ENCODE data around the gene TLCD5.

Gene TLCD5

GRCh38 chr11:120324932-120325810, at the start of gene TLCD5:
Gene TLCD5, plus strand, starts transcription at chr11:120325299. Its CDS starts 2,143 bp downstream, at chr11:120327442.
- Histone ChIP-seq H3K27me3 (peaks cover 92% of the 10 kb centered on the region), H3K4me1 (ENCODE audit: control insufficient read depth in 1 of 2, insufficient read depth in 1 of 2, low read depth in 1 of 2, low read length in 1 of 2) (peaks cover 0 to 4% of the 10 kb centered on the region in 2 experiments), H3K27ac (no peak within 1 kb of the TSS), H3K4me3 (ENCODE audit: low read depth in 1 of 2, low read length in 1 of 2) (no peak within 1 kb of the TSS), H3K36me3 (no peaks in the 10 kb centered on the region), H3K9me3 (no peaks in the 10 kb centered on the region)
- TF ChIP-seq, protein P1, sequence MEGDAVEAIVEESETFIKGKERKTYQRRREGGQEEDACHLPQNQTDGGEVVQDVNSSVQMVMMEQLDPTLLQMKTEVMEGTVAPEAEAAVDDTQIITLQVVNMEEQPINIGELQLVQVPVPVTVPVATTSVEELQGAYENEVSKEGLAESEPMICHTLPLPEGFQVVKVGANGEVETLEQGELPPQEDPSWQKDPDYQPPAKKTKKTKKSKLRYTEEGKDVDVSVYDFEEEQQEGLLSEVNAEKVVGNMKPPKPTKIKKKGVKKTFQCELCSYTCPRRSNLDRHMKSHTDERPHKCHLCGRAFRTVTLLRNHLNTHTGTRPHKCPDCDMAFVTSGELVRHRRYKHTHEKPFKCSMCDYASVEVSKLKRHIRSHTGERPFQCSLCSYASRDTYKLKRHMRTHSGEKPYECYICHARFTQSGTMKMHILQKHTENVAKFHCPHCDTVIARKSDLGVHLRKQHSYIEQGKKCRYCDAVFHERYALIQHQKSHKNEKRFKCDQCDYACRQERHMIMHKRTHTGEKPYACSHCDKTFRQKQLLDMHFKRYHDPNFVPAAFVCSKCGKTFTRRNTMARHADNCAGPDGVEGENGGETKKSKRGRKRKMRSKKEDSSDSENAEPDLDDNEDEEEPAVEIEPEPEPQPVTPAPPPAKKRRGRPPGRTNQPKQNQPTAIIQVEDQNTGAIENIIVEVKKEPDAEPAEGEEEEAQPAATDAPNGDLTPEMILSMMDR (IDR thresholded peaks at IDR 0.05): no peak

- H3K27me3 ChIP-seq: peaks cover 39% of the 10 kb centered on the region
- TF ChIP-seq, protein P1 (IDR thresholded peaks at IDR 0.05): no peak
- no peaks in the 10 kb centered on the region for H3K9me3 ChIP-seq
- no peaks in the 10 kb centered on the region for H3K36me3 ChIP-seq
- H3K4me1 ChIP-seq (ENCODE audit: control insufficient read depth in 1 of 2, insufficient read depth in 1 of 2, low read depth in 1 of 2, low read length in 1 of 2): no peaks in the 10 kb centered on the region
- no peak overlapping the region for H3K27ac ChIP-seq
- no peak overlapping the region for H3K4me3 ChIP-seq (ENCODE audit: low read depth in 1 of 2, low read length in 1 of 2)
Observed at GRCh38 chr11:120279502-120279901, 45.6 kb upstream of the TLCD5 start.

DNA sequence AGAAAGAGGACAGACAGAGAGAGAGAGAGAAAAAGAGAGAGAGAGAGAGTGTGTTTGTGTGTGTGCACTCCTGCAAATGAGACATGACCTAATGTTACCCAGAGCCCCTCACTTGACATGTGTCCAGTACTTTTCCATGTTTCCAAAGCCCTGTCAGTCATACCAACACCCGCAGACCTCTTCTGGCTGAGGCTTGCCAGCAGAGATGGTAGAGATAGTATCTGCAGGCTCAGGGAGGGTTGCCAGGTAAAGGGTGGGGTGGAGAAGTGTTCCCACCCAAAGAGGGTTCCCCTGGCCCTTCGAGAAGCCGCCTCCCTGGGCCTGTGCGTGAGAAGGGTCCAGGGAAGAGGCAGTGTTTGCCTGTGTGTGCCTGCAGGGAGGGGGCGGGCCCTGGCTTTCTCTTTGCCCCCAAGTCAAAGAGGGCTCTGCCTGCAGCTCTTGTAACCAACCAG, 44.5 kb upstream of the TLCD5 start:
- H3K9me3 ChIP-seq: no peaks in the 10 kb centered on the region
- TF ChIP-seq, protein P1 (IDR thresholded peaks at IDR 0.05): no peak
- H3K27ac ChIP-seq: no peak overlapping the region
- no peak overlapping the region for H3K4me3 ChIP-seq (ENCODE audit: low read depth in 1 of 2, low read length in 1 of 2)
- no peaks in the 10 kb centered on the region for H3K36me3 ChIP-seq
- H3K4me1 ChIP-seq (ENCODE audit: control insufficient read depth in 1 of 2, insufficient read depth in 1 of 2, low read depth in 1 of 2, low read length in 1 of 2): no peaks in the 10 kb centered on the region
- peaks cover 32% of the 10 kb centered on the region for H3K27me3 ChIP-seq

- no peak overlapping the region for H3K4me3 ChIP-seq (ENCODE audit: low read depth in 1 of 2, low read length in 1 of 2)
- H3K9me3 ChIP-seq: no peaks in the 10 kb centered on the region
- TF ChIP-seq, protein P1 (IDR thresholded peaks at IDR 0.05): no peak
- no peaks in the 10 kb centered on the region for H3K36me3 ChIP-seq
- no peaks in the 10 kb centered on the region for H3K4me1 ChIP-seq (ENCODE audit: control insufficient read depth in 1 of 2, insufficient read depth in 1 of 2, low read depth in 1 of 2, low read length in 1 of 2)
- no peak overlapping the region for H3K27ac ChIP-seq
- peaks cover 27% of the 10 kb centered on the region for H3K27me3 ChIP-seq
Observed at GRCh38 chr11:120281143-120281795, 43.8 kb upstream of the TLCD5 start.

DNA sequence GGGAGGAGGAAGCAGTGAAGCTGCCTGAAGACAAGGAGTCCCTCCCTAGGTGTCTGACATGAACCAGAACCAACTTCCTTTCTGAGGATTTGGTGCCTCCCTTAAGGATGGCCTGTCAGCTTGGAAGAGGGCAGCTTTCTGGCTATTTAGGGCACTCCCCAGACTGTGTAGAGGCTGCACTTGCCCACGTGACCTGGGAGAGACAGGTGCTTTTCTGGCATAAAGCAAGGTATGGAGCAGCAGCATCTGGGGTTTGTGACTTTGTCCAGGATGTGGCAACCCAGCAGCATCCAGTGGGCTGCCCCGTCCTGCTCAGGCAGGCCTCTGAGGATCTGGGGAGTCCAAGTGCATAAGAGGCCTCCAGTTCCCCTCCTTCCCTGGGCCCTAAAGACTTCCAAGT, 42.0 kb upstream of the TLCD5 start:
- Histone ChIP-seq H3K27ac (no peak overlapping the region), H3K27me3 (peaks cover 32% of the 10 kb centered on the region), H3K36me3 (no peaks in the 10 kb centered on the region), H3K9me3 (no peaks in the 10 kb centered on the region), H3K4me1 (ENCODE audit: control insufficient read depth in 1 of 2, insufficient read depth in 1 of 2, low read depth in 1 of 2, low read length in 1 of 2) (no peaks in the 10 kb centered on the region), H3K4me3 (ENCODE audit: low read depth in 1 of 2, low read length in 1 of 2) (no peak overlapping the region)
- TF ChIP-seq, protein P1 (IDR thresholded peaks at IDR 0.05): no peak

Data from neutrophil (primary cell).